Measurements from ENCODE around the gene TAF15.

GRCh38 chr17:35890774-35891155 is 81.5 kb downstream of the TAF15 start:
- TF ChIP-seq CTCF (conservative IDR thresholded peaks at IDR 0.05 in 1 of 2, IDR thresholded peaks at IDR 0.05 in 1 of 2; ENCODE audit: low read depth in 1 of 2, low read length in 2 of 2) (no peak), EZH2 (IDR thresholded peaks at IDR 0.05; ENCODE audit: low read length, missing control alignments) (no peak)
